Type B pancreatic cell (in vitro differentiated cells): Measurements from ENCODE around the gene FCER2. TPM values are rescaled to one million over a fixed set of nuclear protein-coding genes. Genes with fewer than 3 reads are reported as not detected.
"Not testable (repeated sequence)": the region's sequence is repeated elsewhere in the genome, so short reads cannot be mapped to it uniquely, and the experiment has no call there.

Experiments
- DNase-seq: peaks from one replicate; pipeline ENCODE4 v3.0.0; 2021; ENCODE audit warnings: mixed read lengths; ENCODE audit not compliant: unreplicated experiment; ENCODE audit errors: extremely low spot score
- H3K27ac Mint-ChIP-seq: 2 replicates; pipeline ENCODE4 v1.8.0; 2021; ENCODE audit warnings: mild to moderate bottlenecking, mixed read lengths
- H3K27me3 Mint-ChIP-seq: 2 replicates; pipeline ENCODE4 v1.8.0; 2021; ENCODE audit warnings: mixed read lengths
- H3K36me3 Mint-ChIP-seq: 2 replicates; pipeline ENCODE4 v1.8.0; 2021; ENCODE audit warnings: mixed read lengths
- H3K4me1 Mint-ChIP-seq: one replicate; pipeline ENCODE4 v1.8.0; 2021; ENCODE audit warnings: mixed read lengths; ENCODE audit not compliant: unreplicated experiment
- H3K4me3 Mint-ChIP-seq: 2 replicates; pipeline ENCODE4 v1.8.0; 2021; ENCODE audit warnings: mild to moderate bottlenecking, mixed read lengths
- H3K9me3 Mint-ChIP-seq: 2 replicates; pipeline ENCODE4 v1.8.0; 2021; ENCODE audit warnings: mixed read lengths
- CTCF ChIP-seq: fragments of 200-600 bp; sonication (generic); conservative IDR thresholded peaks from 2 replicates; pipeline ENCODE4 v1.5.0; 2021; ENCODE audit warnings: antibody characterized with exemption, mild to moderate bottlenecking
- long read RNA-seq: library from polyadenylated mRNA; unstranded; transcript quantifications from one replicate; pipeline ENCODE4 v2.0.0, GENCODE V29; 2020
- total RNA-seq: library from RNA; stranded (reverse); gene quantifications from 2 replicates; pipeline ENCODE4 v1.2.1, GENCODE V29; 2021; ENCODE audit warnings: low replicate concordance

FCER2 gene
- total RNA-seq, result not detected in 2 replicates
- long read RNA-seq, result 0 reads

- Mint-ChIP-seq H3K27me3 (peaks cover 25% of the 10 kb centered on the region), H3K36me3 (no peaks in the 10 kb centered on the region), H3K9me3 (no peaks in the 10 kb centered on the region), H3K4me3 (no peak within 1 kb of the TSS), H3K27ac (no peak within 1 kb of the TSS), H3K4me1 (no peaks in the 10 kb centered on the region)
- no peak for DNase-seq
- TF ChIP-seq CTCF, result no peak
Measured at GRCh38 chr19:7701654-7702457, at the start of gene FCER2. Gene FCER2 (minus strand): TSS chr19:7702131. CDS start chr19:7699760, 2,371 bp downstream.

- no peaks in the 10 kb centered on the region for H3K4me1 Mint-ChIP-seq
Measured at GRCh38 chr19:7751157-7751783, 49.3 kb upstream of the FCER2 start.

GRCh38 chr19:7748756-7749155, 46.8 kb upstream of the FCER2 start:
- no peak for DNase-seq
- Mint-ChIP-seq H3K36me3 (no peaks in the 10 kb centered on the region), H3K27ac (no peak overlapping the region), H3K4me3 (no peak overlapping the region), H3K9me3 (no peaks in the 10 kb centered on the region), H3K27me3 (peaks cover 3% of the 10 kb centered on the region), H3K4me1 (no peaks in the 10 kb centered on the region)
- no peak for TF ChIP-seq CTCF

More at GRCh38 chr19:7751157-7751783, 49.3 kb upstream of the FCER2 start:
- no peaks in the 10 kb centered on the region for H3K27me3 Mint-ChIP-seq
- no peak for TF ChIP-seq CTCF
- H3K27ac Mint-ChIP-seq, result no peak overlapping the region
- no peaks in the 10 kb centered on the region for H3K36me3 Mint-ChIP-seq
- H3K9me3 Mint-ChIP-seq, result no peaks in the 10 kb centered on the region
- DNase-seq, result no peak
- no peak overlapping the region for H3K4me3 Mint-ChIP-seq

- Mint-ChIP-seq H3K27ac (no peak overlapping the region), H3K4me1 (no peaks in the 10 kb centered on the region), H3K9me3 (no peaks in the 10 kb centered on the region), H3K27me3 (peaks cover 6% of the 10 kb centered on the region), H3K36me3 (no peaks in the 10 kb centered on the region), H3K4me3 (no peak overlapping the region)
- no peak for TF ChIP-seq CTCF
- DNase-seq, result no peak
Measured at GRCh38 chr19:7748171-7748570, 46.2 kb upstream of the FCER2 start.

GRCh38 chr19:7746903-7747884, 45.3 kb upstream of the FCER2 start, which contains the start of gene CD209:
Gene CD209 (minus strand): TSS chr19:7747534. CDS start chr19:7747511, 23 bp downstream.
- Mint-ChIP-seq H3K4me3 (no peak within 1 kb of the TSS), H3K27ac (no peak within 1 kb of the TSS)
- no peak for TF ChIP-seq CTCF

GRCh38 chr19:7746306-7746705, 44.4 kb upstream of the FCER2 start:
- not testable (repeated sequence) for H3K4me3 Mint-ChIP-seq, DNase-seq, H3K4me1 Mint-ChIP-seq, H3K36me3 Mint-ChIP-seq, H3K27ac Mint-ChIP-seq, H3K9me3 Mint-ChIP-seq
- peaks cover 16% of the 10 kb centered on the region for H3K27me3 Mint-ChIP-seq

More at GRCh38 chr19:7746903-7747884, 45.3 kb upstream of the FCER2 start, which contains the start of gene CD209:
- H3K4me1 Mint-ChIP-seq, result no peaks in the 10 kb centered on the region
- no peak for DNase-seq
- H3K27me3 Mint-ChIP-seq, result peaks cover 11% of the 10 kb centered on the region
- H3K36me3 Mint-ChIP-seq, result no peaks in the 10 kb centered on the region
- H3K9me3 Mint-ChIP-seq, result no peaks in the 10 kb centered on the region
